KMS-11 (cell line): ENCODE data around the gene OSBPL10.
"Not testable (repeated sequence)": the region's sequence is repeated elsewhere in the genome, so short reads cannot be mapped to it uniquely, and the experiment has no call there.

Source experiments
- H2AFZ ChIP-seq: fragments of 200-600 bp; sonication (generic); 2 replicates; pipeline ENCODE4 v1.6.1; 2016; ENCODE audit warnings: antibody characterized with exemption, mixed run types, low read depth
- H3K27ac ChIP-seq: fragments of 200-600 bp; sonication (generic); 2 replicates; pipeline ENCODE4 v1.6.1; 2016; ENCODE audit warnings: mild to moderate bottlenecking, mixed run types
- H3K27me3 ChIP-seq: fragments of 200-600 bp; sonication (generic); 2 replicates; pipeline ENCODE4 v1.6.1; 2017; ENCODE audit warnings: mild to moderate bottlenecking, low read depth, mixed run types, moderate library complexity; ENCODE audit not compliant: insufficient read depth
- H3K36me3 ChIP-seq: fragments of 200-600 bp; sonication (generic); 2 replicates; pipeline ENCODE4 v1.6.1; 2017; ENCODE audit warnings: mild to moderate bottlenecking, mixed run types; ENCODE audit not compliant: insufficient read depth
- H3K4me1 ChIP-seq: fragments of 200-600 bp; sonication (generic); 2 replicates; pipeline ENCODE4 v1.6.1; 2016; ENCODE audit warnings: mild to moderate bottlenecking, low read depth, mixed run types; ENCODE audit not compliant: poor library complexity, severe bottlenecking
- H3K4me2 ChIP-seq: fragments of 200-600 bp; sonication (generic); 2 replicates; pipeline ENCODE4 v1.7.0; 2016; ENCODE audit warnings: mild to moderate bottlenecking, mixed run types
- H3K4me3 ChIP-seq: fragments of 200-600 bp; sonication (generic); IDR thresholded peaks from 2 replicates; pipeline ENCODE4 v1.6.1; 2017; ENCODE audit warnings: low read depth, low read length, mixed read lengths; ENCODE audit not compliant: insufficient read depth
- H3K79me2 ChIP-seq: fragments of 200-600 bp; sonication (generic); 2 replicates; pipeline ENCODE4 v1.6.1; 2016; ENCODE audit warnings: low read depth, mixed run types; ENCODE audit not compliant: insufficient read depth
- H3K9ac ChIP-seq: fragments of 200-600 bp; sonication (generic); 2 replicates; pipeline ENCODE4 v1.6.1; 2016; ENCODE audit warnings: mild to moderate bottlenecking, mixed run types
- H4K20me1 ChIP-seq: fragments of 200-600 bp; sonication (generic); 2 replicates; pipeline ENCODE4 v1.6.1; 2016; ENCODE audit warnings: mild to moderate bottlenecking, mixed run types; ENCODE audit not compliant: insufficient read depth
- CTCF ChIP-seq: fragments of 200-600 bp; sonication (generic); conservative IDR thresholded peaks from 2 replicates; pipeline ENCODE4 v1.6.1; 2017; ENCODE audit warnings: low read depth, mild to moderate bottlenecking, antibody characterized with exemption, low read length, moderate library complexity, mixed read lengths

OSBPL10 gene

GRCh38 chr3:32021155-32021554 lies 40.1 kb upstream of the OSBPL10 start:
- Histone ChIP-seq H3K9ac (no peak overlapping the region), H2AFZ (no peak overlapping the region; the same call in 1 of the 2 replicates), H3K79me2 (no peaks in the 10 kb centered on the region), H4K20me1 (no peaks in the 10 kb centered on the region), H3K27ac (no peak overlapping the region), H3K36me3 (no peaks in the 10 kb centered on the region), H3K4me1 (no peaks in the 10 kb centered on the region), H3K4me3 (no peak overlapping the region), H3K27me3 (no peaks in the 10 kb centered on the region), H3K4me2 (no peak overlapping the region)
- no peak for TF ChIP-seq CTCF

- Histone ChIP-seq H3K36me3 (no peaks in the 10 kb centered on the region), H3K4me3 (no peak overlapping the region), H3K27ac (no peak overlapping the region), H3K4me1 (no peaks in the 10 kb centered on the region), H2AFZ (no peak overlapping the region), H3K9ac (no peak overlapping the region), H4K20me1 (no peaks in the 10 kb centered on the region), H3K4me2 (no peak overlapping the region), H3K79me2 (no peaks in the 10 kb centered on the region), H3K27me3 (no peaks in the 10 kb centered on the region)
- peak; percentile 75 for TF ChIP-seq CTCF
Measured at GRCh38 chr3:32018757-32019564, 37.9 kb upstream of the OSBPL10 start.

GRCh38 chr3:32017286-32017685 lies 36.2 kb upstream of the OSBPL10 start:
- Histone ChIP-seq H2AFZ (no peak overlapping the region), H3K9ac (no peak overlapping the region), H3K79me2 (no peaks in the 10 kb centered on the region), H3K4me1 (no peaks in the 10 kb centered on the region), H3K27me3 (no peaks in the 10 kb centered on the region), H3K4me3 (no peak overlapping the region), H3K4me2 (no peak overlapping the region), H3K27ac (no peak overlapping the region), H3K36me3 (no peaks in the 10 kb centered on the region), H4K20me1 (no peaks in the 10 kb centered on the region)
- TF ChIP-seq CTCF = no peak

GRCh38 chr3:32015638-32016037 lies 34.6 kb upstream of the OSBPL10 start:
- not testable (repeated sequence) for H4K20me1 ChIP-seq, H3K4me3 ChIP-seq, H2AFZ ChIP-seq, H3K27ac ChIP-seq, H3K4me2 ChIP-seq, H3K79me2 ChIP-seq, H3K9ac ChIP-seq, H3K36me3 ChIP-seq, H3K4me1 ChIP-seq, H3K27me3 ChIP-seq

GRCh38 chr3:32010699-32011098 lies 29.6 kb upstream of the OSBPL10 start:
- not testable (repeated sequence) for H3K27ac ChIP-seq, H3K9ac ChIP-seq, H3K36me3 ChIP-seq, H3K4me2 ChIP-seq, H2AFZ ChIP-seq, H4K20me1 ChIP-seq, H3K79me2 ChIP-seq, H3K4me1 ChIP-seq, H3K4me3 ChIP-seq, H3K27me3 ChIP-seq
